Progenitor cell of endocrine pancreas (in vitro differentiated cells): ENCODE measurements around the gene RECQL5. TPM values are rescaled to one million over a fixed set of nuclear protein-coding genes. Genes with fewer than 3 reads are reported as not detected.

Source experiments
- DNase-seq: peaks from one replicate; pipeline ENCODE4 v3.0.0; 2021; ENCODE audit warnings: low spot score; ENCODE audit not compliant: unreplicated experiment
- H3K27ac Mint-ChIP-seq: 2 replicates; pipeline ENCODE4 v1.8.0; 2021; ENCODE audit warnings: mild to moderate bottlenecking, moderate library complexity, mixed read lengths
- H3K27me3 Mint-ChIP-seq: 2 replicates; pipeline ENCODE4 v1.8.0; 2021; ENCODE audit warnings: mixed read lengths
- H3K36me3 Mint-ChIP-seq: 2 replicates; pipeline ENCODE4 v1.8.0; 2022; ENCODE audit warnings: mixed read lengths; ENCODE audit not compliant: insufficient read depth
- H3K4me1 Mint-ChIP-seq: 2 replicates; pipeline ENCODE4 v1.8.0; 2021; ENCODE audit warnings: low read depth, mixed read lengths
- H3K4me3 Mint-ChIP-seq: 2 replicates; pipeline ENCODE4 v1.8.0; 2021; ENCODE audit warnings: low read depth, mild to moderate bottlenecking, moderate library complexity, mixed read lengths
- H3K9me3 Mint-ChIP-seq: 2 replicates; pipeline ENCODE4 v1.8.0; 2021; ENCODE audit warnings: low read depth, mixed read lengths
- total RNA-seq: library from RNA; stranded (reverse); gene quantifications from 2 replicates; pipeline ENCODE4 v1.2.1, GENCODE V29; 2021
- TF ChIP-seq, protein P1 (sequence below): fragments of 200-600 bp; sonication (generic); IDR thresholded peaks from one replicate; pipeline ENCODE4 v1.5.0; 2021; ENCODE audit warnings: antibody characterized with exemption, mild to moderate bottlenecking; ENCODE audit not compliant: unreplicated experiment

Gene RECQL5
- total RNA-seq, 1 donor from 2014 or later = 67.7 TPM

DNA sequence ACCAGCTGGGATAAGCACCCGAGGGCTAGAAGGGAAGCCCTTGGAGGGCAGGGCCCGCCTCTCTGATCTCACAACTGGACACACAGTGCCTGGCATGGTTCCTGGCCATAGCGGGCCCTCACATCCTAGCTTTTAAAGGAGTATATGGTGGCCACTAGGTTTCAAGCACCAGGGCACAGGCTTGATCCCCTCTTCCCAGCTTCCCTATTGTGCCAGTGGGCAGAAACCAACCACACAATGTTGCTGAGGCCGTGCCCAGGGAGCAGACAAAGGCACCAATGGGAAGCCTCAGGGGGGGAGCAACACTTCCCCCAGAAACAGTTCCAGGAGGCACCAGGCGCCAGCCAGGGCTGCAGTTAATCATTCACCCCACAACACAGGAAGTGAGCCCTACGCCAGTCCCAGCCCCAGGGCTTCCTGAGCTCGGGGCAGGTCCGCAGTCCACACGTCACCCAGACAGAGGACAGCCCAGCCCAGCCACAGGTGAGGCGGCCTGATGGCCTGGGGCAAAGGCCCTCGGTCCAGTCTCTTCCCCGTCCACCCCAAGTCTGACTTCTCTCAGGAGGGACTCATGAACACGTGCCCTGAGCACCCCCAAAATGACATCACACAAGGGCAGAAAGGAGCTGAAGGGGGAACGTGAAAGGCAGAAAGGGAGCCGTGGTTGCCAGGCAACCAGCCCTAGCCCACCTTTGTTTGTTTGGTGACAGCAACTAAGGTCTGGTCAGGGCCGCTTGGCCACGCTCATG, 20.9 kb downstream of the RECQL5 start:
- TF ChIP-seq, protein P1, sequence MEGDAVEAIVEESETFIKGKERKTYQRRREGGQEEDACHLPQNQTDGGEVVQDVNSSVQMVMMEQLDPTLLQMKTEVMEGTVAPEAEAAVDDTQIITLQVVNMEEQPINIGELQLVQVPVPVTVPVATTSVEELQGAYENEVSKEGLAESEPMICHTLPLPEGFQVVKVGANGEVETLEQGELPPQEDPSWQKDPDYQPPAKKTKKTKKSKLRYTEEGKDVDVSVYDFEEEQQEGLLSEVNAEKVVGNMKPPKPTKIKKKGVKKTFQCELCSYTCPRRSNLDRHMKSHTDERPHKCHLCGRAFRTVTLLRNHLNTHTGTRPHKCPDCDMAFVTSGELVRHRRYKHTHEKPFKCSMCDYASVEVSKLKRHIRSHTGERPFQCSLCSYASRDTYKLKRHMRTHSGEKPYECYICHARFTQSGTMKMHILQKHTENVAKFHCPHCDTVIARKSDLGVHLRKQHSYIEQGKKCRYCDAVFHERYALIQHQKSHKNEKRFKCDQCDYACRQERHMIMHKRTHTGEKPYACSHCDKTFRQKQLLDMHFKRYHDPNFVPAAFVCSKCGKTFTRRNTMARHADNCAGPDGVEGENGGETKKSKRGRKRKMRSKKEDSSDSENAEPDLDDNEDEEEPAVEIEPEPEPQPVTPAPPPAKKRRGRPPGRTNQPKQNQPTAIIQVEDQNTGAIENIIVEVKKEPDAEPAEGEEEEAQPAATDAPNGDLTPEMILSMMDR = no peak
- Mint-ChIP-seq H3K4me1 (peaks cover 34% of the 10 kb centered on the region), H3K9me3 (no peaks in the 10 kb centered on the region), H3K4me3 (peak overlapping the region; percentile 72), H3K27ac (peak overlapping the region; percentile 100), H3K27me3 (no peaks in the 10 kb centered on the region), H3K36me3 (peaks cover 15% of the 10 kb centered on the region)
- DNase-seq = peak; percentile 79

DNA sequence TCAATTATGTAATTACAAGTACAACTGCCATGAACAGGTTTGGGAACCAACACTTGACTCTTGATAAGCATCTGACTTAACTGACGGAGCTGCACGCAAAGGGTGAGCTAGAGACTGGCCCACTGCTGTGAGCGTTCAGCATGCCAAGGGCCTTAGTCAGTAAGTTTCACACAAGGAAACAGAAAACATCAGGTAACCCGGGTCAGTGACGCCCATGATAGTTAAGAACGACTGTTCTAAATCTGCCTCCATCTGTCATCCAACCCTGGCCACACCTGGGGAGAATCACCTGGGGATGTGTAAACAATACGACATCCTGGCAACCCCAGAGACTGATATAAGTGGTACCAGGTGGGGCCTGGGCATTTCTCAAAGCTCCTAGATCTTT, 21.5 kb downstream of the RECQL5 start:
- DNase-seq = no peak

DNA sequence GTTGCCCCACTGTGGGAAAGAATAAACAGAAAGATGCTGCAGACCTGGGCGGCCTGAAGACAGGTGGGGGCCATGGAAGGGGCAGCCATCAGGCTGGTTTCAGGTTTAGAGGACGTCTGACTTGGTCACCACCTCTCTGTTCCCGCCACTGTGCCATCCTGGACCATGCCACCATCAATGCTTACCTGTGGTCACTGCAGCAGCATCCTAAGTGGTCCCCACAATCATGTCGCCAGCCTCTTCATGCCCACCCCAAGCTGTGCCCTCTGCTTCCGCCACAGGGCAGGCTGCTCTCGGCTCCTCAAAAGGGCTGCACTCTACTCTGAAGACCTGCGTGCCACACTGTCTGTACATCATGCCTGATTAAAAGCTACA, 23.3 kb downstream of the RECQL5 start:
- TF ChIP-seq, protein P1 = no peak
- peak overlapping the region; percentile 59 for H3K27ac Mint-ChIP-seq
- H3K4me3 Mint-ChIP-seq = no peak overlapping the region
- H3K9me3 Mint-ChIP-seq = no peaks in the 10 kb centered on the region
- peaks cover 2% of the 10 kb centered on the region for H3K36me3 Mint-ChIP-seq
- no peaks in the 10 kb centered on the region for H3K27me3 Mint-ChIP-seq
- H3K4me1 Mint-ChIP-seq = peaks cover 35% of the 10 kb centered on the region
- no peak for DNase-seq

More for the DNA sequence above, 21.5 kb downstream of the RECQL5 start:
- Mint-ChIP-seq H3K27ac (peak overlapping the region; percentile 100), H3K4me1 (peaks cover 34% of the 10 kb centered on the region), H3K36me3 (peaks cover 12% of the 10 kb centered on the region), H3K27me3 (no peaks in the 10 kb centered on the region), H3K9me3 (no peaks in the 10 kb centered on the region), H3K4me3 (peak overlapping the region; percentile 72)
- TF ChIP-seq, protein P1 = no peak

DNA sequence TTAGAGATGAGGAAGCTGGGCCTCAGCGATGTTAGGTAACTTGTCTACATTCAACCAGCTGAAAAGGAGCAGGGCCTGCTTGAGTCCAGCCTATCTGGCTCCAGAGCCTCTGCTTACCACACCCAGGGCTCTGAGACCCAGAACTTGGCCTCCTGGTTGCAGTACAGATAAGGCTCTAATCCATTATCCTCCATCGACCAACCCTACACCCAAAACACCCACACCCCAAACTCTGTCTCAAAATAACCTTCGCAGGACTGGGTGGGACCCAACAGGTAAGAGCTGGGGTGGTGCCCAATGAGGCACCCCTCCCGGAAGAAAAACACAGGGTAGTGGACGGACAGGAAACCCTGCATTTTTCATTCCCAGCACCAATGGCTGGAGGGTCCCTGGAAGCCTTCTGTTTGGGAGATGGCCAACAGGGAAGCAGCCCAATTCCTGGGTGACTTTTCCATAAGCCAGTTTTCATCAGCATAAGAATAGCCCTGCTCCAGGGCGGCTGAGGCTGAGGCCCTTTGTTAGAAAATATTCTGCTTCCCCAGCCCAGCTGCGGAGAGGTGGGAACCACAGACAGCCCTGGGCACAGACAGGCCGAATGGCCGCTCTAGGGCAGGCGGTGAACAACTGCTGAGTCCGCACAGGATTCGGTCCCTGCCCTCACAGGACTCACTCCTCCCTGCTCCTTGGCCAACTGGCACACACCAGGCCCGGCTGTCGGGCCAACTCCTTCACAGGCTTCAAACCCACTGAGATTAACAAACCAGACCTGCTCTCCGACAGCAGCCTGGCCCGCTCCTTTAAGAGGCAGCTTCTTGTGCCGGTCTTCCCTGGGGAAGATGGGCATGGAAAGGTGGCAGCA, 23.9 kb downstream of the RECQL5 start:
- no peak overlapping the region for H3K4me3 Mint-ChIP-seq
- TF ChIP-seq, protein P1 = no peak
- H3K27me3 Mint-ChIP-seq = no peaks in the 10 kb centered on the region
- H3K27ac Mint-ChIP-seq = peak overlapping the region; percentile 59
- H3K9me3 Mint-ChIP-seq = no peaks in the 10 kb centered on the region
- H3K4me1 Mint-ChIP-seq = peaks cover 34% of the 10 kb centered on the region
- DNase-seq = no peak
- H3K36me3 Mint-ChIP-seq = peaks cover under 1% of the 10 kb centered on the region

DNA sequence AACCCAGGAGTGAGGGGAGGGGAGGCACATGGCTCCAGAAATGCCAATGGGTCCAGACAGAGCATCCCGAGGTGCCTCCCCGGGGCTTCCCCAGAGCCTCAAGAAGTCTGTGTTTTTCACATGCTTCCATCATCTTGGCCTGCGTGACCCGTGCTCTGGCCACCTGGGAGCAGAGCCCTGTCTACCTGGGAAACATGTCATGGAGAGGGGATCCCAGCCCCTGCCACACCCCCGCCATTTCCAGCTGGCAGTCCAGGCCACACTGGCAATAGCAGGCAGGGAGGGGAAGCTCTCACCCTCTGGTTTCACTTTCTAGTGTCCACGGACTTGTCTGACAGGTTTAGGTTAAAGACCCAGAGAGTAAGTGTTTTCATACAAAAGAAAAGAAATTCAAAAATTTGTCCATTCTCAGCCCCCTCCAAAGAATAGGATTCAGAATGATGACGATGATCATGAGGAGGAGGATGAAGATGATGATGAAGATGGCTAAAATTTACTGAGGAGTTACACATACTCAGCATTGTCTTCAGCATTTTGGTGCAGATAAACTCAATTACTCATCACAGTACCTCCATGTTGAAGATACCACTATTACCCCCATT, 24.7 kb downstream of the RECQL5 start:
- Mint-ChIP-seq H3K4me1 (peaks cover 27% of the 10 kb centered on the region), H3K36me3 (no peaks in the 10 kb centered on the region), H3K27ac (no peak overlapping the region), H3K9me3 (no peaks in the 10 kb centered on the region), H3K27me3 (no peaks in the 10 kb centered on the region), H3K4me3 (no peak overlapping the region)
- TF ChIP-seq, protein P1 = no peak
- DNase-seq = no peak
